HG02763 (cell line): ENCODE data around the gene PMM2.
"Not testable (repeated sequence)": the region's sequence is repeated elsewhere in the genome, so short reads cannot be mapped to it uniquely, and the experiment has no call there.

Experiments used
- ATAC-seq: cut with Tn5 transposase; IDR thresholded peaks from one replicate; pipeline ENCODE4 v1.9.1; 2021; ENCODE audit warnings: mild to moderate bottlenecking, moderate library complexity; ENCODE audit not compliant: unreplicated experiment

PMM2 gene

GRCh38 chr16:8866118-8866883 is 68.7 kb downstream of the PMM2 start:
- ATAC-seq: no peak

GRCh38 chr16:8866884-8867215 is 69.2 kb downstream of the PMM2 start:
- ATAC-seq: no peak

- no peak for ATAC-seq
Observed at GRCh38 chr16:8867216-8867931, 69.7 kb downstream of the PMM2 start.

- no peak for ATAC-seq
Observed at GRCh38 chr16:8867932-8868415, 70.3 kb downstream of the PMM2 start.

GRCh38 chr16:8868416-8869211 is 71.0 kb downstream of the PMM2 start, which contains the start of gene CARHSP1:
TSS of gene CARHSP1 (minus strand) at chr16:8869006. CDS start at chr16:8859328, 9,678 bp downstream.
- ATAC-seq: peak; percentile 67

- no peak for ATAC-seq
Observed at GRCh38 chr16:8869212-8869987, 71.8 kb downstream of the PMM2 start.

GRCh38 chr16:8869988-8870241 is 72.3 kb downstream of the PMM2 start:
- ATAC-seq: not testable (repeated sequence)

GRCh38 chr16:8872071-8872470 is 74.4 kb downstream of the PMM2 start:
- no peak for ATAC-seq

GRCh38 chr16:8872967-8873865 is 75.6 kb downstream of the PMM2 start:
- ATAC-seq: no peak

GRCh38 chr16:8873866-8874195 is 76.2 kb downstream of the PMM2 start:
- not testable (repeated sequence) for ATAC-seq

- ATAC-seq: no peak
Observed at GRCh38 chr16:8874388-8874787, 76.7 kb downstream of the PMM2 start.

GRCh38 chr16:8875317-8875716 is 77.7 kb downstream of the PMM2 start:
- not testable (repeated sequence) for ATAC-seq

- no peak for ATAC-seq
Observed at GRCh38 chr16:8877894-8878522, 80.4 kb downstream of the PMM2 start.

- ATAC-seq: no peak
Observed at GRCh38 chr16:8878523-8878911, 80.9 kb downstream of the PMM2 start.

GRCh38 chr16:8880839-8881510 is 83.3 kb downstream of the PMM2 start:
- no peak for ATAC-seq

GRCh38 chr16:8882041-8882617 is 84.5 kb downstream of the PMM2 start, which contains the start of gene LITAFD:
TSS of gene LITAFD (plus strand) at chr16:8882351. CDS start at chr16:8884356, 2,005 bp downstream.
- no peak for ATAC-seq

GRCh38 chr16:8882725-8883377 is 85.2 kb downstream of the PMM2 start:
- ATAC-seq: no peak
